Cortex of kidney (tissue), 1 donor: ENCODE data around the gene GLIS1.

Experiments
- DNase-seq: peaks from one replicate; lab custom pipeline; 2025; lab: John Stamatoyannopoulos, UW

GLIS1 gene

DNA sequence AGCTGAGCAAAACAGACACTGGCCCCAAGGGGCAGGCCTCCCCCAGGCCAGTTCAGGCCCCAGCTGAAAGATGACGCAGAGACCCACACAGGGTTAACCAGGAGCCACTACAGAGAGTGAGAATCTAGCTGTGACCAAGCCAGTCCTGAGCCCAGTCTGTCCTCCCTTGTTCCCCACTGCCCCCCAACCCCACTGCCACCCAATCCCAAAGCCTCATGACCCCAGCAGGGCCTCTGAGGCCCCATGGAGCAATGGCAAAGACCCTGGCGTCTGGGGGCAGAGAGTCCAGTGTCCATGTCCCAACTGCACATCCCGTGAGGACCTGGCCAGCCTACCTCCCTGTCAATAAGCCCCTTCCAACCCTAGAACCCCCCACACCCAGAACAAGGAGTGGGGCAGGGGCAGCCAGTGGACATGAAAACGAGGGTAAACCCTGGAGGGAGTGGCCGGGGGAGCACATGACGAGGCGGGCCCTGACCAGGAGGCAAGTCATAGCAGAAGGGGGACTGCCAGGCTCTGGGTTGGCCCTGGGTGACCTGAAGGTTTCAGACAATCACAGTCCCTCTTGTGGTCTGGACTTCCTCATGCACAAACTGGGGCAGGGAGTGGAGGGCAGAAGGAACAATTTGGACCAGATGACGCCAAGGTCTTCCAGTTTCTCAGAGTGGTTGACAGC is 100.5 kb downstream of the GLIS1 start:
- no peak for DNase-seq

DNA sequence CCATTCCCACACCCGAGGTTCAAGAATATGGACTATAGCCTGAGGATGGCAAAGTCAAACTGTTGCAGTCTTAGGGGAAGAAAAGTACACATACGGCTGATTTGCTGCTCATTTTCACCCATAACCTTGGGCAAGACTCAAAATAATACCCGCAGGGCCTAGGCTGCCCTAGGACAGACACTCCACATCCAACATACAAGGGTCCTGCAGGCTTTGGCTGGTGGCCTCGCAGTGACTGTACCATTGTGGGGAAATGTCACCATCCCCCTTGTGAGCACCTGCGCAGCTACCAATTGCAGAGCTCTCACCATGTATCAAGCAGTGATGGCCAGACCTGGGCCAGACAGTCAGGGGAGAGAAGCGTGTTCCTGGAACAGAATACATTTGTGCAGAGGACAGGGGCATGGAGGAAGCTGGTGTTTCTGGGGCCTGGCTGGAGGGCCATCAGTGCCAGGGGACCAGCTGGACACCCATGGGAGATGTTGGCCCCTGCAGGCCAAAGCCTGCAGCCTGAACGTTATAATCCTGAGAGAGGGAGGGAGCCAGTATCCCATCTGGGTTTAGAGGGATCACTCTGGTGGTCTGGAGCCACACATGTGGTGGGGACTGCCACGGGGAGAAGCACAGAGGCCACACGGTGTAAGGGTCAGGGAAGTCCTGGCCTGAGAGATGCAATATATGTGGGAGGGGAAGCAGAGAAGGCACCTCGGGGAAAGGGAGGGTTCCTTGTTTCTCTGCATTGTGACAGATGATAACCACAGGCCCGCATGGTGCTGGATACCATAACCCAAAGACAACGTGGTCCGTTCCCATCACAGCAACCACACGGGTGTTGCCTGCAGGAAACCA is 101.2 kb downstream of the GLIS1 start:
- DNase-seq = no peak

DNA sequence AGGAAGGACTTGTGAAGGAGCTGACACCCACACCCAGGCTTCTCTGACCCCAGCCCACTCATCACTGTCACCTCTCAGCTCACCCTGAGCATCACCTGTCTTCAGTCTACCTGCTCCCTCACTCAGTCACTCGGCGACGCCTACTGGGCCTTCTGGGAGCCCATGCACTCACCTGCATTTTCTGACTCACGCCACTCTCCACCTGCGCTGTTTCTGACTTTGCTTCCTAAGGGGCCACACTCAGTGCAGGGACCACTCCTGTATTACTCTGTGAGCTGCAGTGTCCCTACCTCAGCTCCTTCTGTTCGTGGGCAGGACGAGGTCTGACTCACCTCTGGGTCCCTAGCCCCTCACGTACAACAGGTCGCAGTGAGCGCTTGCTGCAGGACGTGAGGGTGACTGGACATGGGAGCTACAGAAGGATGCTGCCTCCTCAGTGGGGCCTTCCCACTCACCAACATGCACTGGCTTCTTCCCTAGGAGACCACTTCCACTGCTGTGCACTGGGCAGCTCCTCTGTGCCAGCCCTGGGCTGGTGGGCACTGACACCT is 102.3 kb downstream of the GLIS1 start:
- DNase-seq = no peak

DNA sequence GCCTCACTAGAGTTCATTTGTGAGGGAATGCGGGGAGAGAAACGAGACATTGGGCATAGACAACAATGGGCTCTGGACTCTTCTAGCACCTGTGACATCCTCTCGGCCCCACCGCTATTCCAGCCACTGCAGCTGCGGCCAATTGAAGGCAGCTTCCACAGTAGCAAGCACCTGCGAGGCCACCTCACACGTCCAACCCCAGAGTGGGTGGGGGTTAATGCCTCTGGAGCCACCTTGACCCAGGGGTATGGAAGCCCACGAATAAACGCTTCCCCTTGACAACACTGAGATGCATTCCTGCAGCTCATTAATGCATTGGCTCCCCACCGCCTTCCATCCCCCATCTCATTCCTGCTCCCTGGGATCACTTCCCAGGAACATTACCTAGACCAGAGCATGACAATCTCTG is 104.4 kb downstream of the GLIS1 start:
- DNase-seq = no peak

DNA sequence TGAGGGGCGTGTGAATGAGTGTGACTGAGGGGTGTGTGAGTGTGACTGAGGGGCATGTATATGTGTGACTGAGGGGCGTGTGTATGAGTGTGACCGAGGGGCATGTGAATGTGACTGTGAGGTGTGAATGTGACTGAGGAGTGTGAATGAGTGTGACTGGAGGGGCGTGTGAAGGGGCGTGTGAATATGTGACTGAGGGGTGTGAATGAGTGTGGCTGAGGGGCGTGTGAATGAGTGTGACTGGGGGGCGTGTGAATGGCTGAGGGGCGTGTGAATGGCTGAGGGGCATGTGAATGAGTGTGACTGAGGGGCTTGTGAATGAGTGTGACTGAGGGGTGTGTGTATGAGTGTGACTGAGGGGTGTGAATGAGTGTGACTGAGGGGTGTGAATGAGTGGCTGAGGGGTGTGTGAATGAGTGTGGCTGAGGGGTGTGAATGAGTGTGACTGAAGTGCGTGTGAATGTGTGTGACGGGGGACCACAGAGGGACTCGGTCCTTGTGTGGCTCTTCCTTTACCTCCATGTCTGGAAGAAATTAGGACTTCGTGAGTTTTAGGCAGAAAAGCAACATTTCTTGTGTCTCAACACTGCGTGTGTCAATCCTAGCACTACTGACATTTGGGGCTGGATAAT is 105.8 kb downstream of the GLIS1 start:
- DNase-seq = no peak

DNA sequence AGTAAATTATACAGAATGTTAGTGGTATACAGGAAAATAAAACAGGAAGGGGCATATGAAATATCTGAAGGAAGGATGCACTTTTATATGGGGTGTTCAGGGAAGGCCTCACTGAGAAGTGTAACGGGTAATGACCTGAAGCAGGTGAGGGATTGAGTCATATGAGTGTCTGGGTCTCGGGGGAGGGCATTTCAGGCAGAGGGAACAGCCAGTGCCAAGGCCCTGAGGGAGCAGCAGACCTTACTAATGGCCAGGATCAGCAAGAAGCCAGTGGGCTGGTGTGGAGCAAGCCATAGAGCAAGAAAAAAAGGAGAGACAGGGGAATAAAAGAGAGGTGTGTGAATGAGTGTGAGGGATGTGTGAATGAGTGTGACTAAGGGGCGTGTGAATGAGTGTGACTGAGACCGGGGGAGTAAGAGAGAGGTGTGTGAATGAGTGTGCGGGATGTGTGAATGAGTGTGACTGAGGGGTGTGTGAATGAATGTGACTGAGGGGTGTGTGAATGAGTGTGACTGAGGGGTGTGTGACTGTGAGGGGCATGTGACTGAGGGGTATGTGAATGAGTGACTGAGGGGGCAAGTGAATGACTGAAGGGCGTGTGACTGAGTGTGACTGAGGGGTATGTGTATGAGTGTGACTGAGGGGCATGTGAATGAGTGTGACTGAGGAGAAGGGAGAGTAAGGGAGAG is 107.2 kb downstream of the GLIS1 start:
- no peak for DNase-seq

DNA sequence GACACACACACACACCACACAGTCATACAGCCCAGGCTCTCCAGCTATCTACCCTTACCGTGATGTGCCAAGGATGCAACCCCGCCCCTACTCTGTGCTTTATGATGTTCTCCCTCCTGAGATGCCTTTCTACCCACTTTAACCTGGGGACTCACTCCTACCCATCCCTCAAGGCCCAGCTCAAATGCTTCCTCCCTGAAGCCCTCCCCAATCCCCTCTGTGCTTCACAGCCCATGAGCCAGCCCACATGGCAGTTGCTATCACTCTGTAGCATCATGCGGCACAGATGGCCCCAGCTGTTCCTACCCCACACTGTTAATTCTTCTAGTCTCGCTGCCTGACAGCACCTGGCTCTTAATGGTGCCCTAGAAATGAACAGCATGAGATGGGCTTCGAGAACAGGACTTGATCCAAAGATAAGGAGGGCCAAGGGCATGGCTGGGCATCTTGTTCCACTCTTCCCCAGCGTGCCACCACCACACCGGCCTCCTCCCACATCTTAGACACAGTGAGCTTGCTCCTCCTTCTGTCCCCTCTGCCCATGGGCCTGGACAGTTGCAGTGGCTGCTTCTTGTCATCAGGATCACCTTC is 109.8 kb downstream of the GLIS1 start:
- DNase-seq = no peak

DNA sequence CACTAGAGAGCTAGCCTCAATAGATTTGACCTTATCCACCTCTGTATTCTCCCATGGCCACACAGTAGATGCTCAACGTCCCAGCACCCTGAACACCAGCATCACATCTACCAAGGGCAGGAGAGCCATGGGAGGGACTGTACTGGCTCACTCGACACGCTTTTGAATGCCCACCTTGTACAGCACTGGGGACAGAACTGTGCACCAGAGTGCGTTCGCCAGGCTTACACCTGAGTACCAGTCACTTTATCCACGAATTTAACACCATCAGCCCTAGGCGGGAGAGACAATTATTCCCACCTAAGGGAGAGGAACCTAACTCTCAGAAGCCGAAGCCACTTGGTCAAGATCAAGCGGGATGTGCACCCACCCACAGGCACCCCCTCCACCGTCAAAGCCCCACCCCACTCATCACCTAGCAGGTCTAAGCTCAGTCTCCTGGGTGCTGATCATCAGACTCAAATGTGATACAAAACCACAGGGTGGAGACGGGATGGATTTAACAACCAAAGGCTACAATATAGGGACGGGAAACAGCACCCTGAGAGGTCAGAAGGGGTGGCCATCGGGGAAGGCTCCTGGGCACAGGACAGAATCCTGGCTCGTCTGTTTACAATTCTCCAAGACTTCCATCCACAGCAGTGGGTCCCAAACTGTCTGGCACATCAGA is 110.5 kb downstream of the GLIS1 start:
- no peak for DNase-seq

DNA sequence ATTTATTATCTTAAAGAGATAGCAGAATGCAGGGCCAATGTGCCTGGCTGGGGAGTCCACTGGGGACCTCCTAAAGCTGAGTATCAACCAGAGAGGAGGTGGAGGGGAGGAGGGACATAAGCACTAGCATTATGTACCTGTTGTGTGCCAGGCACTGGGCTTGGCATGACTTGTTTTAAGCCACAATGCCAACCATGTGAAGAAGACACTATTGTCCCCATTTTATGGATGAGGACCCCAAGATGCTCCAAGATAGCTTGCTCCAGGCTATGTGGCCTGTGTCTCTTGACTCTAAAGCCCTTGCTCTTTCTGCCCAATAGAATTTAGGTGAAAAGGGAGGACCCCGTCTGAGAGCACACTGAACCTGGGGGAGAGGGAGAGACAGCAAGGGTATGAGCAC is 111.3 kb downstream of the GLIS1 start:
- no peak for DNase-seq

DNA sequence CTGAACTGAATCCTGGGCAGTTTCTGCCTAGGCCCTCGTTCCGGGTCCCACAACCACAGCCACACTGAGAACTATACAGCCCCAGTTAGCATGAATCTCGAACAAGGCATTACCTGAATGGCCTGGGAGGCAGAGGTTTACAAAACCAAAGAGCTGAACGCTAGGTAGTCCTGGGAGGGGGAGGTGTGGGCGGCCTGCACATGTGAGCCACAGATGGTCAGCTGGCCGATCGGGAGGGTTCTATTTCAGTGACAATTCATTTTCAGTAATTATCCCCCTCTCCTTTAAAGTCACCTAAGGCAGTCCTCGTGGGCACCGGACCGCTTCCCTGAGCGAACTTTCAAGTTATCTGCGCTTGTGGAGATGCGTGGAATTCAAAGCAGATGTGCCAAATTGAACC is 111.9 kb downstream of the GLIS1 start:
- DNase-seq = no peak

DNA sequence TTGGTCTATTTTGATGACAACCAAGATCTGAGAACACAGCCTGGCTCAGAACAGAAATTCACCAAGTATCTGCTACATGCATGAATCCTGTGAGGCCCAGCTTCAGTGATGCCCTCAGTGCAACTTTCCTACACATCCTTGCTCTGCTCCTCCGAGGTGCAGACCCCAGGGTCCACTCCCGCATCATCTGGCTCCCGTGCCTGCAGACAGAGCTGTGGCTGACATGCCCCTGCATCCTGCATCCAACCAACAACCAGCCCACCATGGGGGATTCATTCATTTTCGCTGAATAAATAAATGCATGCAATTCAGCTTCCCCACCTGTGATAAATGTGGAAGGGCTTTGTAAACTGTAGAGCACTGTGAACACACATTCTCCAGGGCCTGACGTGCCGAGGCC is 112.3 kb downstream of the GLIS1 start:
- no peak for DNase-seq

DNA sequence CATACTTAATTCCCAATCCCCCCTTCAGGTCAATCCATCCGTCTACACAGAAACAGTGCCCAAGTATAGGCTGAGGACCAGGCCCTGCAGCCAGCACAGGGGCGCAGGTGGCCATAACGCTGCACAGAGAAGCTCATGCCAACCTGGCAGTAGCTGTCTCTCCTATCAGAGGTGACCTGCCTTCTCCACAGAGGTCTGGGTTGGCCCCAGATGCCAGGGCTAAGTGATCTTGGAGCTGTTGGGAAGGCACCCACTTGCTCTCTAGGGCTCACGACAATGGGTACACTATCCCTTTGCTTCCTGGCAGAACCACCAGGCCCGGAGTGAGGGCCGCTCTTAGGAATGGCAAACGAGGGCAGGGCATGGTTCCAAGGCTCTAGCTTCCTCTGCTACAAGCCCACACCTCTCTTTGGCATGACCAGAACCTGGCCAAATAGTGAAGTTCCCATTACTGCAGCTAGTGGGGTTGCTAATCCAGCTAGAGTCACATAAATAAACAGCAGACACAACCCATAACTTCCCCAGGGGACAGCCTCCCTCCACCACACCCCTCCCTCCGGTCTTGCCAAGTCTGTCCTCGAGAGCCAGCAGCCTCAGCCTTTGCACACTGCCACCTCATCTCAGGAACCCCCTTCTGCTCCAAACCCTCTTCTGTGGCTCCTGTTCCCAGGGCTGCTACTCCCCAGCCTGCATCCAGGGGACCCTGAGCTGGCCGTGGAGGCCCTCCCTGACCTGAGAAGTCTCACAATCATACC is 113.0 kb downstream of the GLIS1 start:
- DNase-seq = no peak

DNA sequence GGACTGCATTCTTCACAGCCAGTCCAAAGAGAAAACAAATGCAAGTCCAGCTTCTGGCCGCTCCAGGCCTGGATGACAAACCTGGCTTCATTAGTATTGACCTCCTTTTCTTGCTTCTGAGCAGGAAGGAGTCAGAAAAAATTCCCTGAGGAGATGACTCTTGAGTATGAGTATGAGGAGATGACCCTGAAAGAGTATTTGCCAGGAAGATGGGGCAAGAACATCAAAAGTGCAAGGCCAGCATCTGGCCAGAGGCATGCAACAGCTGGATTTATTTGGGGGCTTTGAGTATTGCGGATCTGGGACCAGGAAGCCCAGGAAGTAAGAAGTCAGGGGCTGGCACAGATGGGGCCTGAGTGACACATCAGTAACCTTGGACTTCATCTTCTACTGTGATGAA is 113.9 kb downstream of the GLIS1 start:
- no peak for DNase-seq

DNA sequence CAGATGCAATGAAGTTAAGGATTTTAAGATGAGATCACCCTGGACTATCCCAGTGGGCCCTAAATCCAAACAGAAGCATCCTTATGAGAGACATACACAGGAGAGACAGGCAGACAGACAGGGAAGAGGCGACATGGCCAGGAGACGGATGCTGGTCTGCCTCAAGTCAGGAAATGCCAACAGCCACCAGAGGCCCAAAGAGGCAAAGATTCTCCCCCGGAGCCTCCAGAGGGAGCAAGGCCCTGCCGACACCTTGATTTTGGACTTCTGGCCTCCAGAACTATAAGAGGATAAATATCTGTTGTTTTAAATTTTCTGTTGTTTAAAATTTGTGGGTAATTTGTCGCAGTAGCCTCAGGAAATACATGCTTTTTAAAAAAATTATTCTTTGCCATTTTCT is 116.4 kb downstream of the GLIS1 start:
- no peak for DNase-seq

DNA sequence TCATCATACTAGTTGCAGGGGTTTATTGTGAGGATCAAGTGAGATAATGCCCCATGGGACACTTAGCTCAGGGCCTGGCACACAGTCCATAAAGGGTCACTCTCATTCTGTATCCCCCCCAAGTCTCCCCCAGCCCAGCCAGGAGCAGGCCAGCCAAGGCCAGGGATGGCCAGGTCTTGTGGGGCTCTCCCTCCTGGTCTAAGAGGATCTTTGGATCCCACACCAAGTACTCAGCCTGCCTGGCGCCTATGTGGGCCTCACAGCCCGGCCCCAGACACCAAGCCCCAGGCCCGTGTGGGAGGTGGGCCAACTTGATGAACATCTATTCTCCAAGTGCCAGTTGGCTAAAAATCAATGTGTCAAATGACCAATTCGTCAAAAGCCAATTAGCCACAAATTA is 117.8 kb downstream of the GLIS1 start:
- DNase-seq = no peak

DNA sequence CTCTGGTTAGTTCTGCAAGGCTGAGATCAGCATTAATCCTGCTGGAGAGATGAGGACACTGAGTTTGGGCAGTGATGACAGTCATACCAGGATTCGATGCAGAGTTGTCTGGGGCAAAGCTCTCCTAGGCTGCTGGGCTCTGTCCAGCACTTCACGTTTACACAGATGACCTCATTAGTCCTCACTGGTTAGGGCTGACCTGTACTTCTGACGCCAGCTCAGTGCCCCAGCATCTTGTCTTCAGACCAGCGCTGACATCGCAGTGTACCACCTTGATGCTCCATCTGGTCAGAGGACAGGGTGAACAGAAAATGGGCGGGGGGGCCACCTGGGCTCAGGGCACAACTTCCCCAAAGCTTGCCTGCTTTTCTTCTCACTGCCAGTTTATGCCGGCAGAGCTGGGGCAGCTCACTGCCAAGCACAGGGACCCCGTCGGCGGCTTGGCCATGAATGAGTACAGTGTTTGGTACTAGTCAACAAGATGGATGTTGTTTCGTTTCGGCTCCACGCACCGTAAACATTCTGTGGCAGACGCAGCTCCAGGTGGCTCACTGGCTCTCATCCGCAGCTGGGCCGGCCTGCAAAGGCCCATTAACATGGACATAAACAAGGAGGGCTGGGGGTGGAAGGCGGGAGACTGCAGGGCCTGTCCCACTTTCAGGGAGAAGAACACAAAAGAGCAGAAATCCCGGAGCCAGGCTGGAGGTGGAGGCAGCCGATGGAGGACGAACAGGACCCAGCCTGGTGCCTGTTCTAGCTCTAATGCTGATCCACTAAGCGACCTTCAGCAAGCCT is 118.7 kb downstream of the GLIS1 start:
- DNase-seq = no peak

DNA sequence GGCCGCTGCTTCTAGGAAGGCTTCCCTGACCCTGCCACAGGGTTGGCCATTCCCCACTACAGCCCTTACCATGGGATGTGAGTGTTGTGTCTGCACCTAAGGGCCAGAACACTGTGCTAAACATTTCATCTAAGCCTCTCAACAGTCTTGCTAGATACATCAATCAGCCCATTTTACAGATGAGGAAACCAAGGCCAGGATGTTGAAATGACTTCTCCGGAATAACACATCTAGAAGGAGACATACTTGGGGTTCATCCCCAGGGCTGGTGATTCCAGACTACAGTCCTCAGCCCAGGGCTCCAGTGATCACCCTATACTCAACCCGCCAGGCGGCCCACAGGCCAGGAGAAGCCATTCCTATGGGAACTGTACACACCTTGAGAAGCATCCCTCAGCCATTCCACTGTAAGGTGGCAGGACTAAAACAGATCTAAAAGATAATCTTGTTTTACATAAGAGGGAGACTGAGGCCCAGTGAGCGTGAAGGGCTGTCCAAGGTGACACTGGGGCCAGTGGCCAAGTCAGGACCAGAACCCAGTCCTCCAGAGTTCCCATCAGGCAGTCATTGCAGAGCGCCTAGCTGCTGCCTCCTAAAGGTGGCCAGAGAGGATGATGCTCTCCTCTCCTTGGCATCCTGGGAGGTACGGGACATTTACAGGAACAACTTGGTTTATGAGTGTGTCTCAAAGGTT is 119.5 kb downstream of the GLIS1 start:
- DNase-seq = no peak

DNA sequence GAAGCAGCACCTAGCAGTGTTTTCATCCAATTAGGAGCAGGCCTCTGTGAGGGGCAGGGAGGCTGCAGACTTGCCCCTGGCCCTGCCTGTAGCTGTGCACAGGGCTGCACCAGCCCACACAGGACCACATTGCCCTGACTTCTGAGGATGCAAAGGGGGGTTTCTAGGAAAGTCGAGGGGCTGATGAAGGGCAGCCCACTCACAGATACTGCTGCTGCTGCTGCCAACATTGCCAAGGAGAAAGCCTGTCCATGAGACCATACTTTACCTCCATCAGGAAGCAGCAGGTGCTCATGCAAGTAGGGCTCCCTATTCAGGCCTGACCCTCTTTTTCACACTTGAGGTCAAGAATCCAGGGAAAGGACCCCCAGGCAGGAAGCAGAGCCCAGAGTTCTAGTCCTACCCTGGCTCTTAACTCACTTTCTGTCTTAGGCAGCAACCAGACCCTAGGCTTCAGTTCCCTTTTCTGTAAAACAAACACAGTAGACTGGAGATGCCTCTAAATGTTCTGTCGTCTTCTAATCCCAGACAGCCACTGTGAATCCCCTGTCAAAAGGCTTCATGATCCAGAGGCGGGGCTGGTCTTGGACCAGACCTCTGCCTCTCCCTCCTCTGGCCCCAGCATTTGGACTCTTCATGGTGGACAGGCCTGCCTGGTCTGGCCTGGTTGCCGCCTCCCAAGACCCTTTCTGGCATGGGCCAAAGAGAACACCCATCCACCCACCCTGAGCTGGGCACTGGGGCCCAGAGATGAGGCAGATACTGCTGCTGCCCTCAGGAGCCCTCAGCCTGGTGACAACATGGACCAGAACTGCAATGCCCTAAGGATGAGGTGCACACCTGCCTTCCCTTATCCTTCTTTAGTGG is 120.2 kb downstream of the GLIS1 start:
- no peak for DNase-seq
